HS-5 (cell line): ENCODE results near the gene RBM10.

Source experiments
- DNase-seq: peaks from one replicate; pipeline ENCODE4 v3.0.0-alpha.2; 2012; ENCODE audit warnings: low read depth

Gene RBM10

DNA sequence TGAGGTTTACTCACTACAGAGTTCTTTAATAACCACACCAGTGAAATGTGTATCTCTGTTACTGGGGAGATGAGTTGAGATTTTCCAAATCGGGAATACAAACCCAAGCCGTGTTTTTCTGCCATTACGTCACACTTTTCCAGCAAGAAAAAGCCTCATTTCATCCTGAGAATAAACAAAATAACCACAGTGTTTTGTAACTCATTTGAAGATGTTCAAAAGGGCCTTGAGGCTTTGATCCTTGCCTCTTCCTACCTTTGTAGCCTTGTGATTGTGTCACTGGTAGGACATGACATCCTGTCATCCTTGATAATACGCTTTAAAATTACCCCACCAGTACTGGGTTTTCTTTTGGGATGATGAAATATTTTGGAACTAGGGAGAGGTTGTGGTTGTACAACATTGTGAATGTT is 90.7 kb downstream of the RBM10 start:
- no peak for DNase-seq
